K562 (cell line): ENCODE data around the gene TPBGL. TPM values are rescaled to one million over a fixed set of nuclear protein-coding genes. Genes with fewer than 3 reads are reported as not detected.

Experiments
- ADNP ChIP-seq: fragments of 200-800 bp; sonication (Bioruptor generic); IDR thresholded peaks from 2 replicates; pipeline ENCODE4 v1.6.1; 2016; ENCODE audit warnings: missing genetic modification characterization, missing compliant biosample characterization
- BDP1 ChIP-seq: IDR thresholded peaks from 3 replicates; pipeline ENCODE4 v1.6.1; 2011; ENCODE audit not compliant: insufficient read length, insufficient read depth
- CEBPG ChIP-seq, 3 experiments: fragments of 200-800 bp in 1 of 3; sonication (Bioruptor generic) in 1 of 3; sonication (generic) in 1 of 3; formaldehyde crosslinking in 1 of 3; IDR thresholded peaks in 2 of 3; conservative IDR thresholded peaks in 1 of 3; 2 replicates each; pipeline versions ENCODE4 v1.6.1 to v1.8.0; 2016 to 2022; ENCODE audit warnings: missing compliant biosample characterization in 2 of 3, missing genetic modification characterization in 2 of 3, mild to moderate bottlenecking in 1 of 3, missing genetic modification reagents in 1 of 3
- CREM ChIP-seq: IDR thresholded peaks from 2 replicates; pipeline ENCODE4 v1.6.1; 2014; ENCODE audit warnings: antibody characterized with exemption, low read depth
- EHMT2 ChIP-seq: fragments of 450-650 bp; IDR thresholded peaks from 2 replicates; pipeline ENCODE4 v1.6.1; 2018; ENCODE audit warnings: antibody characterized with exemption
- LCOR ChIP-seq: sonication (generic); formaldehyde crosslinking; IDR thresholded peaks from 2 replicates; pipeline ENCODE4 v1.8.0; 2022; ENCODE audit warnings: mild to moderate bottlenecking, missing genetic modification reagents
- MYNN ChIP-seq, 2 experiments: sonication (generic); formaldehyde crosslinking in 1 of 2; IDR thresholded peaks; 2 replicates each; pipeline versions ENCODE4 v1.5.0 to v1.6.1; 2016 to 2020; ENCODE audit warnings: antibody characterized with exemption in 1 of 2, missing genetic modification reagents in 1 of 2
- RCOR1 ChIP-seq, 2 experiments: IDR thresholded peaks; 2 replicates each; pipeline ENCODE4 v1.6.1; 2012; ENCODE audit warnings: low read depth in 2 of 2, low read length in 2 of 2, borderline replicate concordance in 1 of 2, improper control_type of control experiment in 1 of 2
- TEAD2 ChIP-seq: fragments of 450-650 bp; IDR thresholded peaks from 2 replicates; pipeline ENCODE4 v1.6.1; 2016; ENCODE audit warnings: missing genetic modification characterization, control low read depth, missing compliant biosample characterization
- ZNF174 ChIP-seq: fragments of 250-450 bp; sonication (Bioruptor Pico); IDR thresholded peaks from 2 replicates; pipeline ENCODE4 v1.4.0; 2020; ENCODE audit warnings: mild to moderate bottlenecking
- ZNF766 ChIP-seq: fragments of 200-800 bp; sonication (Bioruptor generic); conservative IDR thresholded peaks from 2 replicates; pipeline ENCODE4 v1.6.1; 2016; ENCODE audit warnings: missing genetic modification characterization, missing compliant biosample characterization
- polyA plus RNA-seq, 8 experiments: library from polyadenylated mRNA; depleted of rRNA in 4 of 8; stranded (reverse) in 5 of 8; unstranded in 3 of 8; fragments of >200 nt; fragmentation: Nextera tagmentation in 2 of 8; fragmentation: Illumina TruSeq in 1 of 8; extraction: Ambion mirVana in 2 of 8; extraction: Trizol in 1 of 8; gene quantifications; 2 replicates each; pipeline versions ENCODE4 v1.2.1 to v1.2.3, GENCODE V29; 2011 to 2014; ENCODE audit warnings: inconsistent platforms in 1 of 8, missing spikeins in 1 of 8
- total RNA-seq, 7 experiments: library from RNA; depleted of rRNA in 6 of 7; stranded (reverse); fragments of >200 nt in 6 of 7; fragmentation: Illumina TruSeq in 2 of 7; extraction: Trizol in 2 of 7; gene quantifications; 2 replicates each; pipeline versions ENCODE4 v1.2.1 to v1.2.3, GENCODE V29; 2011 to 2021; ENCODE audit warnings: low replicate concordance in 1 of 7
- TF ChIP-seq, protein P1 (sequence below), 2 experiments: fragments of 450-650 bp; formaldehyde crosslinking in 1 of 2; IDR thresholded peaks; 2 replicates each; pipeline versions ENCODE4 v1.4.0 to v1.6.1; 2014 to 2020; ENCODE audit warnings: mild to moderate bottlenecking in 2 of 2, borderline replicate concordance in 1 of 2, low read depth in 1 of 2
- TF ChIP-seq, protein P2 (sequence below): sonication (generic); formaldehyde crosslinking; IDR thresholded peaks from 2 replicates; pipeline ENCODE4 v1.8.0; 2022; ENCODE audit warnings: missing genetic modification reagents, mild to moderate bottlenecking, borderline replicate concordance
- TF ChIP-seq, protein P3 (sequence below): fragments of 200-800 bp; sonication (Bioruptor generic); IDR thresholded peaks from 2 replicates; pipeline ENCODE4 v1.6.1; 2017; ENCODE audit warnings: missing genetic modification characterization, missing compliant biosample characterization
- TF ChIP-seq, protein P4 (sequence below): fragments of 450-650 bp; IDR thresholded peaks from 2 replicates; pipeline ENCODE4 v1.6.1; 2016; ENCODE audit warnings: low read depth, mild to moderate bottlenecking, moderate library complexity

Gene TPBGL
- total and polyA plus RNA-seq, 9 of the 15 experiments (the other 6 are each of a cell fraction or from before 2014, with no cell fraction given): 0.04 to 0.11 (median 0.06) TPM; not detected in 6

DNA sequence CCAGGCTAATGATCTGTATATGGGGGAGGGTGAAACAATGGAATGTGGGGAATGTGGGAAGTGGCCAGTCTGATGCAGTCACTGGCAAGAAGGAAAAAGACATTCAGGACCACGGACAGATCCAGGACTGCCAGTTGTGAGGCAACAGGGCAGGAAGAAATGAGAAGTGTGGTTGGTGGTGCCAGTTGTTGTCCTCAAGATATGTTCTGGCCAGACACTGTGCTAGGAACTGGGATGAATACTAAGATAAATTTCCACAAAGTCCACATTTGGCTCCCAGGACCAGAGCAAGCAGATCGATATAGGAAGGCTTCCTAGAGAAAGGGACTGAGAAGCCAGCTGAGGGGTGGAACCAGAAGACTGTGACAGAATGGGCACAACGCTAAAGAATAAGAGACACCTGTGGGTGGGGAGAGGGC, 6.8 kb upstream of the TPBGL start (continued):
- peak in 1 of 2 experiments; percentile 39; a peak in 1 of 4 replicates for TF ChIP-seq RCOR1 (IDR thresholded peaks at IDR 0.05; ENCODE audit: borderline replicate concordance in 1 of 2, low read depth in 2 of 2, low read length in 2 of 2)
- 0 out of 2 replicates have a peak, but pooled peaks have one; percentile 9 for TF ChIP-seq CREM
- TF ChIP-seq, protein P1, sequence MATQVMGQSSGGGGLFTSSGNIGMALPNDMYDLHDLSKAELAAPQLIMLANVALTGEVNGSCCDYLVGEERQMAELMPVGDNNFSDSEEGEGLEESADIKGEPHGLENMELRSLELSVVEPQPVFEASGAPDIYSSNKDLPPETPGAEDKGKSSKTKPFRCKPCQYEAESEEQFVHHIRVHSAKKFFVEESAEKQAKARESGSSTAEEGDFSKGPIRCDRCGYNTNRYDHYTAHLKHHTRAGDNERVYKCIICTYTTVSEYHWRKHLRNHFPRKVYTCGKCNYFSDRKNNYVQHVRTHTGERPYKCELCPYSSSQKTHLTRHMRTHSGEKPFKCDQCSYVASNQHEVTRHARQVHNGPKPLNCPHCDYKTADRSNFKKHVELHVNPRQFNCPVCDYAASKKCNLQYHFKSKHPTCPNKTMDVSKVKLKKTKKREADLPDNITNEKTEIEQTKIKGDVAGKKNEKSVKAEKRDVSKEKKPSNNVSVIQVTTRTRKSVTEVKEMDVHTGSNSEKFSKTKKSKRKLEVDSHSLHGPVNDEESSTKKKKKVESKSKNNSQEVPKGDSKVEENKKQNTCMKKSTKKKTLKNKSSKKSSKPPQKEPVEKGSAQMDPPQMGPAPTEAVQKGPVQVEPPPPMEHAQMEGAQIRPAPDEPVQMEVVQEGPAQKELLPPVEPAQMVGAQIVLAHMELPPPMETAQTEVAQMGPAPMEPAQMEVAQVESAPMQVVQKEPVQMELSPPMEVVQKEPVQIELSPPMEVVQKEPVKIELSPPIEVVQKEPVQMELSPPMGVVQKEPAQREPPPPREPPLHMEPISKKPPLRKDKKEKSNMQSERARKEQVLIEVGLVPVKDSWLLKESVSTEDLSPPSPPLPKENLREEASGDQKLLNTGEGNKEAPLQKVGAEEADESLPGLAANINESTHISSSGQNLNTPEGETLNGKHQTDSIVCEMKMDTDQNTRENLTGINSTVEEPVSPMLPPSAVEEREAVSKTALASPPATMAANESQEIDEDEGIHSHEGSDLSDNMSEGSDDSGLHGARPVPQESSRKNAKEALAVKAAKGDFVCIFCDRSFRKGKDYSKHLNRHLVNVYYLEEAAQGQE (IDR thresholded peaks at IDR 0.05; ENCODE audit: borderline replicate concordance): peak; percentile 99
- TF ChIP-seq, protein P1 (CRISPR knock-in tag; IDR thresholded peaks at IDR 0.05; ENCODE audit: low read depth): peak; percentile 95
- 0 out of 2 replicates have a peak, but pooled peaks have one; percentile 34 for TF ChIP-seq TEAD2 (tag)
- TF ChIP-seq CEBPG (CRISPR knock-in tag; IDR thresholded peaks at IDR 0.05): peak; percentile 76
- TF ChIP-seq CEBPG (tag; conservative IDR thresholded peaks at IDR 0.05 in 1 of 2, IDR thresholded peaks at IDR 0.05 in 1 of 2): peak in 1 of 2 experiments; percentile 90; a peak in 2 of 4 replicates
- TF ChIP-seq, protein P2, sequence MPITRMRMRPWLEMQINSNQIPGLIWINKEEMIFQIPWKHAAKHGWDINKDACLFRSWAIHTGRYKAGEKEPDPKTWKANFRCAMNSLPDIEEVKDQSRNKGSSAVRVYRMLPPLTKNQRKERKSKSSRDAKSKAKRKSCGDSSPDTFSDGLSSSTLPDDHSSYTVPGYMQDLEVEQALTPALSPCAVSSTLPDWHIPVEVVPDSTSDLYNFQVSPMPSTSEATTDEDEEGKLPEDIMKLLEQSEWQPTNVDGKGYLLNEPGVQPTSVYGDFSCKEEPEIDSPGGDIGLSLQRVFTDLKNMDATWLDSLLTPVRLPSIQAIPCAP (CRISPR knock-in tag): no peak
- TF ChIP-seq, protein P3, sequence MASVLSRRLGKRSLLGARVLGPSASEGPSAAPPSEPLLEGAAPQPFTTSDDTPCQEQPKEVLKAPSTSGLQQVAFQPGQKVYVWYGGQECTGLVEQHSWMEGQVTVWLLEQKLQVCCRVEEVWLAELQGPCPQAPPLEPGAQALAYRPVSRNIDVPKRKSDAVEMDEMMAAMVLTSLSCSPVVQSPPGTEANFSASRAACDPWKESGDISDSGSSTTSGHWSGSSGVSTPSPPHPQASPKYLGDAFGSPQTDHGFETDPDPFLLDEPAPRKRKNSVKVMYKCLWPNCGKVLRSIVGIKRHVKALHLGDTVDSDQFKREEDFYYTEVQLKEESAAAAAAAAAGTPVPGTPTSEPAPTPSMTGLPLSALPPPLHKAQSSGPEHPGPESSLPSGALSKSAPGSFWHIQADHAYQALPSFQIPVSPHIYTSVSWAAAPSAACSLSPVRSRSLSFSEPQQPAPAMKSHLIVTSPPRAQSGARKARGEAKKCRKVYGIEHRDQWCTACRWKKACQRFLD: peak; percentile 38; the same call in 1 of the 2 replicates
- TF ChIP-seq EHMT2: peak; percentile 99
- TF ChIP-seq MYNN (IDR thresholded peaks at IDR 0.05): no peak
- no peak for TF ChIP-seq MYNN (CRISPR knock-in tag; IDR thresholded peaks at IDR 0.05)
- TF ChIP-seq LCOR (CRISPR knock-in tag): no peak
- TF ChIP-seq, protein P4, sequence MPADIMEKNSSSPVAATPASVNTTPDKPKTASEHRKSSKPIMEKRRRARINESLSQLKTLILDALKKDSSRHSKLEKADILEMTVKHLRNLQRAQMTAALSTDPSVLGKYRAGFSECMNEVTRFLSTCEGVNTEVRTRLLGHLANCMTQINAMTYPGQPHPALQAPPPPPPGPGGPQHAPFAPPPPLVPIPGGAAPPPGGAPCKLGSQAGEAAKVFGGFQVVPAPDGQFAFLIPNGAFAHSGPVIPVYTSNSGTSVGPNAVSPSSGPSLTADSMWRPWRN: no peak
- TF ChIP-seq ADNP (tag): no peak
- 0 out of 2 replicates have a peak, but pooled peaks have one; percentile 36 for TF ChIP-seq ZNF766
- no peak for TF ChIP-seq ZNF174
- no peak for TF ChIP-seq BDP1
